DOHH2 (cell line): ENCODE measurements around the gene SEC61A1.

ENCODE experiments used
- H3F3A ChIP-seq: fragments of 200-600 bp; sonication (generic), shearing (Covaris generic); 2 replicates; pipeline ENCODE4 v1.6.0; 2016; ENCODE audit warnings: antibody characterized with exemption, mild to moderate bottlenecking; ENCODE audit not compliant: control insufficient read depth, insufficient read depth
- H3K27ac ChIP-seq: fragments of 200-600 bp; sonication (generic); 2 replicates; pipeline ENCODE4 v1.5.1; 2014; ENCODE audit warnings: low read depth, mild to moderate bottlenecking, low read length, moderate library complexity
- H3K27me3 ChIP-seq: fragments of 200-600 bp; sonication (generic); 2 replicates; pipeline ENCODE4 v1.6.1; 2014; ENCODE audit warnings: mild to moderate bottlenecking, low read length, mixed read lengths; ENCODE audit not compliant: control insufficient read depth
- H3K36me3 ChIP-seq: fragments of 200-600 bp; sonication (generic); 2 replicates; pipeline ENCODE4 v1.6.1; 2014; ENCODE audit warnings: mild to moderate bottlenecking, low read length, moderate library complexity, mixed read lengths; ENCODE audit not compliant: control insufficient read depth
- H3K4me1 ChIP-seq: fragments of 200-600 bp; sonication (generic); 2 replicates; pipeline ENCODE4 v1.6.1; 2014; ENCODE audit warnings: mild to moderate bottlenecking, low read length, mixed read lengths; ENCODE audit not compliant: control insufficient read depth
- H3K4me2 ChIP-seq: fragments of 200-600 bp; sonication (generic); 2 replicates; pipeline ENCODE4 v1.6.0; 2014; ENCODE audit warnings: mild to moderate bottlenecking, low read length, moderate library complexity
- H3K4me3 ChIP-seq: fragments of 200-600 bp; sonication (generic); 2 replicates; pipeline ENCODE4 v1.5.1; 2014; ENCODE audit warnings: mild to moderate bottlenecking, low read length, mixed read lengths
- H3K79me2 ChIP-seq: fragments of 200-600 bp; sonication (generic); 2 replicates; pipeline ENCODE4 v1.6.1; 2014; ENCODE audit warnings: mild to moderate bottlenecking, low read length, mixed read lengths; ENCODE audit not compliant: control insufficient read depth
- H3K9me2 ChIP-seq: fragments of 200-600 bp; sonication (generic); replicated peaks from 2 replicates; pipeline ENCODE4 v1.6.1; 2014; ENCODE audit warnings: mild to moderate bottlenecking, low read length, mixed read lengths; ENCODE audit not compliant: control insufficient read depth
- H3K9me3 ChIP-seq: fragments of 200-600 bp; sonication (generic); 2 replicates; pipeline ENCODE4 v1.6.1; 2014; ENCODE audit warnings: antibody characterized with exemption, low read length, mixed read lengths; ENCODE audit not compliant: control insufficient read depth, insufficient read depth
- H4K20me1 ChIP-seq: fragments of 200-600 bp; sonication (generic); 2 replicates; pipeline ENCODE4 v1.6.0; 2014; ENCODE audit warnings: low read depth, mild to moderate bottlenecking, antibody characterized with exemption, low read length, moderate library complexity; ENCODE audit not compliant: control insufficient read depth, insufficient read depth
- CTCF ChIP-seq: fragments of 200-600 bp; sonication (generic); IDR thresholded peaks from one replicate; pipeline ENCODE4 v1.5.1; 2014; ENCODE audit warnings: antibody characterized with exemption, mild to moderate bottlenecking, low read depth, low read length; ENCODE audit not compliant: poor library complexity, severe bottlenecking
- EZH2phosphoT487 ChIP-seq: fragments of 200-600 bp; sonication (generic); IDR thresholded peaks from 2 replicates; pipeline ENCODE4 v1.6.1; 2017; ENCODE audit warnings: borderline replicate concordance, mild to moderate bottlenecking, antibody characterized with exemption, low read length, moderate library complexity, mixed read lengths

The SEC61A1 gene

GRCh38 chr3:128077665-128078064 is 25.4 kb downstream of the SEC61A1 start:
- TF ChIP-seq EZH2phosphoT487 (no peak), CTCF (no peak)
- peaks cover 18% of the 10 kb centered on the region for H4K20me1 ChIP-seq
- H3K36me3 ChIP-seq: peaks cover 72% of the 10 kb centered on the region
- H3K4me3 ChIP-seq: no peak overlapping the region
- peaks cover 14% of the 10 kb centered on the region for H3K79me2 ChIP-seq
- no peaks in the 10 kb centered on the region for H3K9me2 ChIP-seq
- H3K9me3 ChIP-seq: no peaks in the 10 kb centered on the region
- H3K4me1 ChIP-seq: peaks cover 25% of the 10 kb centered on the region
- peaks cover 17% of the 10 kb centered on the region for H3F3A ChIP-seq
- no peaks in the 10 kb centered on the region for H3K27me3 ChIP-seq
- peak overlapping the region; percentile 72 for H3K4me2 ChIP-seq
- no peak overlapping the region for H3K27ac ChIP-seq

DNA sequence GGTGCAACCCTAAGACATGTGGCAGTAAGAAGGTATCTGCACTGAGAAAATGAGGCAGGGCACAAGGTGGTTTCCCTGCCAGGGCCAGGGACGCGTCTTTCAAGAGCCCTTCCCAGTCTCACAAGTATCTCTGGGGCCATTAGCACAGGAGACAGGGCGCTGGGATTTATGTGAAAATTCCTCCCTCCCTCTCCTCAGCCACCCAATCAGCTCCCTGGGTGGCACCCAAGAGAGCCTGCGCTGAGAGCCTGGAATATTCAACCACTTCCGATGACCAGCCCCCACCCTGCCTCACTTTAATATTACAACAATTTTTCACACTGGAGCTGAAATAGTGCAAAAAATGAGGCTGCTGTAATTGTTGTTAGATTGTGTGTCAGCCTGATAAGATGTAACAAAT is 26.1 kb downstream of the SEC61A1 start:
- Histone ChIP-seq H3K79me2 (peaks cover 11% of the 10 kb centered on the region), H3K4me1 (peaks cover 25% of the 10 kb centered on the region), H4K20me1 (peaks cover 16% of the 10 kb centered on the region), H3K4me3 (no peak overlapping the region), H3K9me2 (no peaks in the 10 kb centered on the region), H3K27me3 (no peaks in the 10 kb centered on the region), H3K9me3 (no peaks in the 10 kb centered on the region), H3K27ac (no peak overlapping the region), H3K36me3 (peaks cover 72% of the 10 kb centered on the region), H3F3A (peaks cover 17% of the 10 kb centered on the region), H3K4me2 (no peak overlapping the region)
- TF ChIP-seq CTCF: no peak
- TF ChIP-seq EZH2phosphoT487: no peak

GRCh38 chr3:128078875-128079274 is 26.6 kb downstream of the SEC61A1 start:
- H3K9me3 ChIP-seq: no peaks in the 10 kb centered on the region
- TF ChIP-seq CTCF (no peak), EZH2phosphoT487 (no peak)
- H3F3A ChIP-seq: peaks cover 13% of the 10 kb centered on the region
- peaks cover 7% of the 10 kb centered on the region for H3K79me2 ChIP-seq
- no peaks in the 10 kb centered on the region for H3K27me3 ChIP-seq
- no peak overlapping the region for H3K4me3 ChIP-seq
- peaks cover 69% of the 10 kb centered on the region for H3K36me3 ChIP-seq
- no peak overlapping the region for H3K4me2 ChIP-seq
- H4K20me1 ChIP-seq: peaks cover 13% of the 10 kb centered on the region
- no peaks in the 10 kb centered on the region for H3K9me2 ChIP-seq
- H3K27ac ChIP-seq: no peak overlapping the region
- H3K4me1 ChIP-seq: peaks cover 25% of the 10 kb centered on the region
